ENCODE results near the gene AMOTL1. TPM values are rescaled to one million over a fixed set of nuclear protein-coding genes. Genes with fewer than 3 reads are reported as not detected.

The AMOTL1 gene
- total RNA-seq, 1 experiment from 2014 or later: 32.6 TPM

- no peaks in the 10 kb centered on the region for H3K27me3 ChIP-seq (ENCODE audit: low read length)
- H3K4me3 ChIP-seq (ENCODE audit: low read length): no peak overlapping the region
- H3K4me2 ChIP-seq (ENCODE audit: low read length): no peak overlapping the region
- DNase-seq (no peak), ATAC-seq (no peak)
- intact Hi-C loops (cut with micrococcal nuclease): no loop called here
- ChIA-PET POLR2A (ENCODE audit: unreplicated experiment) (interaction anchor here (0.6 kb wide), 1 partner anchor 17 kb away, joined by 5 read pairs; no protein-coding TSS in a partner anchor), CTCF (no interaction called here)
- H3K4me1 ChIP-seq (ENCODE audit: insufficient read depth, low read length): peaks cover 20% of the 10 kb centered on the region
- no TSS peak for BruUV-seq (replicated peaks)
- no peak overlapping the region for H3K9ac ChIP-seq (ENCODE audit: low read length)
- no peak overlapping the region for H2AFZ ChIP-seq (ENCODE audit: low read length)
- H3K36me3 ChIP-seq (ENCODE audit: low read depth, low read length): no peaks in the 10 kb centered on the region
- no peaks in the 10 kb centered on the region for H3K9me3 ChIP-seq (ENCODE audit: low read length)
- no peaks in the 10 kb centered on the region for H3F3A ChIP-seq (ENCODE audit: low read length, unreplicated experiment)
- H3K79me2 ChIP-seq (ENCODE audit: low read length): peaks cover 99% of the 10 kb centered on the region
- H3K9me2 ChIP-seq (replicated peaks; ENCODE audit: low read length): no peaks in the 10 kb centered on the region
- peaks cover 36% of the 10 kb centered on the region for H4K20me1 ChIP-seq (ENCODE audit: low read length)
- TF ChIP-seq EZH2phosphoT487 (IDR thresholded peaks at IDR 0.05; ENCODE audit: borderline replicate concordance, low read length) (no peak), EZH2 (IDR thresholded peaks at IDR 0.05; ENCODE audit: low read length, unreplicated experiment) (no peak), CTCF (conservative IDR thresholded peaks at IDR 0.05; ENCODE audit: low read depth, low read length) (no peak)
- no peak overlapping the region for H3K27ac ChIP-seq (ENCODE audit: low read length)
These were observed 12.3 kb downstream of the AMOTL1 start for GRCh38 chr11:94780432-94780831.

GRCh38 chr11:94781837-94782236 lies 13.7 kb downstream of the AMOTL1 start:
- ChIA-PET CTCF (no interaction called here), POLR2A (ENCODE audit: unreplicated experiment) (no interaction called here)
- DNase-seq (no peak), ATAC-seq (no peak)
- Histone ChIP-seq H3K79me2 (ENCODE audit: low read length) (peaks cover 98% of the 10 kb centered on the region), H3K27me3 (ENCODE audit: low read length) (no peaks in the 10 kb centered on the region), H3K9me2 (replicated peaks; ENCODE audit: low read length) (no peaks in the 10 kb centered on the region), H4K20me1 (ENCODE audit: low read length) (peaks cover 23% of the 10 kb centered on the region), H3K4me2 (ENCODE audit: low read length) (no peak overlapping the region), H3K27ac (ENCODE audit: low read length) (no peak overlapping the region), H3K4me3 (ENCODE audit: low read length) (no peak overlapping the region), H2AFZ (ENCODE audit: low read length) (no peak overlapping the region), H3K9ac (ENCODE audit: low read length) (no peak overlapping the region), H3K36me3 (ENCODE audit: low read depth, low read length) (no peaks in the 10 kb centered on the region), H3F3A (ENCODE audit: low read length, unreplicated experiment) (no peaks in the 10 kb centered on the region), H3K4me1 (ENCODE audit: insufficient read depth, low read length) (peaks cover 9% of the 10 kb centered on the region), H3K9me3 (ENCODE audit: low read length) (no peaks in the 10 kb centered on the region)
- intact Hi-C loops (cut with micrococcal nuclease): no loop called here
- no TSS peak for BruUV-seq (replicated peaks)
- no peak for TF ChIP-seq EZH2phosphoT487 (IDR thresholded peaks at IDR 0.05; ENCODE audit: borderline replicate concordance, low read length)
- TF ChIP-seq CTCF (conservative IDR thresholded peaks at IDR 0.05; ENCODE audit: low read depth, low read length): no peak
- no peak for TF ChIP-seq EZH2 (IDR thresholded peaks at IDR 0.05; ENCODE audit: low read length, unreplicated experiment)

GRCh38 chr11:94782446-94782845 lies 14.3 kb downstream of the AMOTL1 start:
- H3K9me3 ChIP-seq (ENCODE audit: low read length): no peaks in the 10 kb centered on the region
- peaks cover 8% of the 10 kb centered on the region for H3K4me1 ChIP-seq (ENCODE audit: insufficient read depth, low read length)
- ChIA-PET POLR2A (ENCODE audit: unreplicated experiment) (no interaction called here), CTCF (no interaction called here)
- H3K4me3 ChIP-seq (ENCODE audit: low read length): no peak overlapping the region
- no peak for DNase-seq
- H3K4me2 ChIP-seq (ENCODE audit: low read length): no peak overlapping the region
- peaks cover 17% of the 10 kb centered on the region; the same call in 1 of the 2 replicates for H4K20me1 ChIP-seq (ENCODE audit: low read length)
- no peaks in the 10 kb centered on the region for H3K36me3 ChIP-seq (ENCODE audit: low read depth, low read length)
- H3K9ac ChIP-seq (ENCODE audit: low read length): no peak overlapping the region
- ATAC-seq: no peak
- intact Hi-C loops (cut with micrococcal nuclease): no loop called here
- H3F3A ChIP-seq (ENCODE audit: low read length, unreplicated experiment): no peaks in the 10 kb centered on the region
- TF ChIP-seq EZH2 (IDR thresholded peaks at IDR 0.05; ENCODE audit: low read length, unreplicated experiment): no peak
- no peak for TF ChIP-seq CTCF (conservative IDR thresholded peaks at IDR 0.05; ENCODE audit: low read depth, low read length)
- no peak for TF ChIP-seq EZH2phosphoT487 (IDR thresholded peaks at IDR 0.05; ENCODE audit: borderline replicate concordance, low read length)
- peaks cover 96% of the 10 kb centered on the region for H3K79me2 ChIP-seq (ENCODE audit: low read length)
- no TSS peak for BruUV-seq (replicated peaks)
- H3K27me3 ChIP-seq (ENCODE audit: low read length): no peaks in the 10 kb centered on the region
- H3K9me2 ChIP-seq (replicated peaks; ENCODE audit: low read length): no peaks in the 10 kb centered on the region
- H3K27ac ChIP-seq (ENCODE audit: low read length): no peak overlapping the region
- no peak overlapping the region for H2AFZ ChIP-seq (ENCODE audit: low read length)
